RCC 7860 (cell line): ENCODE measurements around the gene HNRNPUL2.

Source experiments
- DNase-seq: peaks from one replicate; pipeline ENCODE4 v3.0.0-alpha.2; 2015; ENCODE audit warnings: low spot score
- FAIRE-seq: peaks from 2 replicates; lab custom pipeline; 2012; peaks lifted over from hg19 to GRCh38; lab: Jason Lieb, UNC

The HNRNPUL2 gene

DNA sequence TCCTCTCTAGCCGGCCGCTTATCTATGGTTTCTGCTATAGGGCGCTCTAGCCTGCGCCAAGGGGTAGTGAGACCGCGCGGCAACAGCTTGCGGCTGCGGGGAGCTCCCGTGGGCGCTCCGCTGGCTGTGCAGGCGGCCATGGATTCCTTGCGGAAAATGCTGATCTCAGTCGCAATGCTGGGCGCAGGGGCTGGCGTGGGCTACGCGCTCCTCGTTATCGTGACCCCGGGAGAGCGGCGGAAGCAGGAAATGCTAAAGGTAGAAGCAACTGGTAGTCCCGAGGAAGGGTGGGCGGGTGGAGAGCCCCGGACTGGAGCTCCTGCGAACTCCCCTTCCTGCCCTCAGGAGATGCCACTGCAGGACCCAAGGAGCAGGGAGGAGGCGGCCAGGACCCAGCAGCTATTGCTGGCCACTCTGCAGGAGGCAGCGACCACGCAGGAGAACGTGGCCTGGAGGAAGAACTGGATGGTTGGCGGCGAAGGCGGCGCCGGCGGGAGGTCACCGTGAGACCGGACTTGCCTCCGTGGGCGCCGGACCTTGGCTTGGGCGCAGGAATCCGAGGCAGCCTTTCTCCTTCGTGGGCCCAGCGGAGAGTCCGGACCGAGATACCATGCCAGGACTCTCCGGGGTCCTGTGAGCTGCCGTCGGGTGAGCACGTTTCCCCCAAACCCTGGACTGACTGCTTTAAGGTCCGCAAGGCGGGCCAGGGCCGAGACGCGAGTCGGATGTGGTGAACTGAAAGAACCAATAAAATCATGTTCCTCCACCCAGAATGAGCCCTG lies 55.5 kb downstream of the HNRNPUL2 start, which contains the start of the genes LBHD1 and UQCC3:
Gene LBHD1, minus strand, starts transcription at position 660 of the 782 bp plus-strand sequence. CDS start 2,236 bp downstream, outside the sequence.
Gene UQCC3, plus strand, starts transcription at position 66 of the 782 bp plus-strand sequence. Its CDS starts 73 bp downstream, at position 139.
- DNase-seq (peak; percentile 78), FAIRE-seq (no peak)

DNA sequence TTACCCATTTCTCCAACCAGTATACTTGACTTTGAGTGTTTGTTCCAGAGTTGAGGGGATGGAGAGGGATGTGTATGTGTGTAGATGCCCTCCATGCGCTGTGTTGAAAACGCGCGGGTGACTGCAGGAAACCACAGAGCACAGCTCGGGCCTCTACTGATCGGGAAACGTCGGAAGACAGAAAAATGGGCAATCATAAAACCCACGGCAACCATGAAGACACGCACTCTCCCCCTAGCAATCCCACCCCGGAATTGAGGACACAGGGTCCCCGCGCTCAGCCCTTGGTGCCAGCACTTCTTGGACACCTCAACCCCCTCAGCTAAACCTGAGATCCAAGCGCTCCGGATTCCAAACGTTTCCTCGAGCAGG lies 56.0 kb downstream of the HNRNPUL2 start:
- peak; percentile 7 for DNase-seq
- FAIRE-seq = no peak

DNA sequence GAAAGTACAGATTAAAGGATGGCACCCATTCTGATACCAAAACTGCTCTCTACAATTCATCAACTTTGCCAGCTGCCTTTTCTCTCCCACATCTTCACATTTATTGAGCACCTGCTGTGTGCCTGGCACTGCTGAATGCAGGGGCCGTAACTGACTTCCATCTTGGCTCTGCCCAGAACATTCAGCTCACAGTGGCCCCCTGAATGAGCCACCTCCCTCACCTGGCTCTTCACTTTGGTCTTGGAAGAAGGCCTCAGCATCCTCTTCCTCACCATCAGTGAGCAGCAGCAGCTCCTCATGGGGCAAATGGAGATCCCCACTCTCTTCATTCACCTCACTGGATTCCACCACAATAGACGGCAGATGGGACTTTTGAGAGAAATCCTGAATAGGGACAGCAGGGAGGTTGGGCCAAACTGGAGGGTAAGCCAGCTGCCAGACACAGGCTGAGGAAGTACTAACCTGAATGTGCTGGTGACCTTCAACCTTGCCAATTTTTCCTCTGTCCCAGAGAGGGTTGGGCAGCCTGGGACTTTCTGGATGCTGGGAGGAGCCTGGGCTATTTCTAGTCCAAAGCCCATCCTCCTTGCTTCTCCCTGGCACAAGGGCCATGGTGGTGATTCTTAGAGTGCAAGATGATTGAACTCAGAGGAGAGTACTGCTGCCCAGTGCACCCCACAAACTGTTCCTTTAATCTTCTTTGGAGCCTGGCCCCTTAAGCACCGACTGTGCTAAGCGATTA lies 57.7 kb downstream of the HNRNPUL2 start:
- DNase-seq (peak; percentile 7), FAIRE-seq (no peak)

DNA sequence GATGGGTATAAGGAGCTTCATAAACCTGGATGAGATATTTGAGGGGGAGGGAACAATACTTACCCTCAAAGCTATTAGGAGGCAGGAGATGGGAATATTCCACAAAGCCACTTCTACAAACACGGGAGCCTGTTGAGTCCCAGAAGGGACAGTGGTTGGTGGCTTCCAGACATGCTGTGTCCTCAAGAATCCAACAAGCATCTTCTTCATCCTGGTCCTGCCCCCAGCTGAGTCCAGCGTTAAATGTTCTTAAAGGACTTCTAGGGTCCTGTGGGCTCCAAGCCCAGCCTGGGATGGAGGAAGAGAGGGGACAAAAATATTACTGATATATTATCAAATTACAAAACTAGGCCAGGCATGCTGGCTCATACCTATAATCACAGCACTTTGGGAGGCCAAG lies 59.8 kb downstream of the HNRNPUL2 start:
- no peak for FAIRE-seq
- DNase-seq = peak; percentile 7

DNA sequence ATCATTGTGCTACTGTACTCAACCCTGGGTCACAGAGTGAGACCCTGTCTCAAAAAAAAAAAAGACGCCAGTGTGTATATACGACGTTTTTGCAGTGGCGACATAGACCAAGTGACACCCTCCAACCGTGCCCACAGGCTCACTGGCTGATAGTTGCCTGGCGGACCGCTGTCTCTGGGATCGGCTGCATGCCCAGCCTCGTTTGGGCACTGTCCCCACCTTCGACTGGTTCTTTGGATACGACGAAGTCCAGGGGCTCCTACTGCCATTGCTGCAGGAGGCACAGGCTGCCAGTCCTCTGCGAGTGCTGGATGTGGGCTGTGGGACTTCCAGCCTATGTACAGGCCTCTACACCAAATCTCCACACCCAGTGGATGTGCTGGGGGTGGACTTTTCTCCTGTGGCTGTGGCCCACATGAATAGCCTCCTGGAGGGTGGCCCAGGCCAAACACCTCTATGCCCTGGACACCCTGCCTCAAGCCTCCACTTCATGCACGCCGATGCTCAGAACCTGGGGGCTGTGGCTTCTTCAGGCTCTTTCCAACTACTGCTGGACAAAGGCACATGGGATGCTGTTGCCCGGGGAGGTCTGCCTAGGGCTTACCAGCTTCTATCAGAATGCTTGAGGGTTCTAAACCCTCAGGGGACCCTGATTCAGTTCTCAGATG lies 60.9 kb downstream of the HNRNPUL2 start:
- DNase-seq = no peak
- no peak for FAIRE-seq

DNA sequence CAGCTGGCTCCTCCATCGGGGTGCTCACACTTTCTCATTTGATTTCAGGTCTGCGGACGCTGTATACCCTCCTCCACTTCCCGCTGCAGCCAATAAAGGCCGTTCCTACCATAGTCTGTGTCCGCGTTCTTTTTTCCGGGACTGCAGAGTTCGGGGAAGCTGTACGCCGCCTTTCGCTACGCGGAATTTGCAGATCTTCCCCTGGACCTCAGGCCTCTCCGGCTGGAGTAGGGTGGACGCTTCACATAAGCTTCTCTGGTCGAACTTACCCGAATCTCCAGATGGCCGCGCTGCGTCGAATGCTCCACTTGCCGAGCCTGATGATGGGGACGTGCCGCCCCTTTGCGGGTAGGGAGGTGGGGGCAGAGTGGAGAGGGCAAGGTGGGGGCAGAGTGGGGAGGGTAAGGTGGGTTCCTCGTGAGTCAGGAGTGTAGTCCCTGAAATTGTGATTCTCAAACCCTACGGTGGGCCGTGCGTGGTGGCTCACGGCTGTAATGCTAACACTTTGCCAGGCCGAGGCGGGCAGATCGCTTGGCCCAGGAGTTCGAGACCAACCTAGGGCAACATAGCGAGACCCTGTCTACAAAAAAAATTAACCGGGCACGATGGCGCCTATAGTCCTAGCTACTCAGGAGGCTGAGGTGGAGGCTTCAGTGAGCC lies 61.5 kb downstream of the HNRNPUL2 start:
- no peak for FAIRE-seq

DNA sequence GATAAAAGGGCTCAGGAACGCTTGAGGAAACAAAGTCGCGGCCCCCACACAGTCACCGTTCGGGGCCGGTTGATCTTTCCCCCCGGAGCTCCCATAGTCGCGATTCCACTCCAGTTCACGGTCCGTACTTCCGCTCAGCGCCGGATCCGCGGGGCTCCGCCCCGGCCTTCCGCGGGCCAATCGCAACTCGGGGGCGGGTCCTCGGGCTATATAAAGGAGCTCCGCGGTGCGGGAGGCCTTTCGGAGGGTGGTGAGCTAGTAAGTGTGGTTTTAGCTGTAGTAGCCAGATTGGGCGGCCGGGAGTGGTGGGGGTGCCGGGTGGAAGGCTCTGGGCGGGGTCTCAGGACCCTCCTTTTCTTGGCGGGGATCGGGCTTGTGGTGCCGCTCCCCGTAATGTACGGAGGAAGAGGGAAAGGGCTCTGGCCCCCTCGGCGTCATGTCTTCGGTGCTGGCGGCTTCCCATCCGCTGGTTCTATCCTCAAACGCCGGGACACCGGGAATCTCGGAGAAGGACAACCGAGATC lies 62.1 kb downstream of the HNRNPUL2 start, which contains the start of the genes C11orf98 and CSKMT:
Gene C11orf98, minus strand, starts transcription at position 136 of the 524 bp plus-strand sequence. Its CDS starts 41 bp downstream, at position 95.
Gene CSKMT, plus strand, starts transcription at position 238 of the 524 bp plus-strand sequence. CDS start 568 bp downstream, outside the sequence.
- DNase-seq (peak; percentile 83), FAIRE-seq (peak; percentile 23)

More for the DNA sequence above, 61.5 kb downstream of the HNRNPUL2 start:
- DNase-seq = peak; percentile 10

DNA sequence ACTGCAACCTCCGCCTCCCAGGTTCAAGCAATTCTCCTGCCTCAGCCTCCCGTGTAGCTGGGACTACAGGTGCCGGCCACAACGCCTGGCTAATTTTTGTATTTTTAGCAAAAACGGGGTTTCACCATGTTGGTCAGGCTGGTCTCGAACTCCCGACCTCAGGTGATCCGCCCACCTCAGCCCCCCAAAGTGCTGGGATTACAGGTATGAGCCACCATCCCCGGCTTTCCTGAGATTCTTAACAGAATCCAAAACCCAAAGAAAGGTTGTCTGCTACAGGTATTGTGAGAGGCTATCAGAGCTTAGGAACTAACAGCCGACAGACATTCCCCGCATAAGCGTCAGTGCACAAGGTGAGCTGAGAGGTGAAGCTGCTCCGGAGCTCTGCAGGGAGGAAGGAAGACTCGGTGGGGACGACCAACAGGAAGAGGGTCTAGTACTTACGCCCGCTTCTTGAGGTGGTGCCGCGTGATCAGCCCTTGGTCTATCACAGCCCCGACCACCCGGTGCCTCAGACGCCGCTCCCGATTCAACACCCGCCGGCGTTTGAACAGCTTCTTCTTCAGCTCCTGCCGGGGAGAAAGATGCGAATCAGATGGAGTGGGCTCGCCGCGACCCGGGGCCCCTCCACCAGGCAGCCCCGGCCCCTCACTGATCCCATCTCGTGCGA lies 62.7 kb downstream of the HNRNPUL2 start:
- FAIRE-seq = no peak
- DNase-seq = peak; percentile 40
